ENCODE measurements around the gene GRAMD4.

GRAMD4 gene

DNA sequence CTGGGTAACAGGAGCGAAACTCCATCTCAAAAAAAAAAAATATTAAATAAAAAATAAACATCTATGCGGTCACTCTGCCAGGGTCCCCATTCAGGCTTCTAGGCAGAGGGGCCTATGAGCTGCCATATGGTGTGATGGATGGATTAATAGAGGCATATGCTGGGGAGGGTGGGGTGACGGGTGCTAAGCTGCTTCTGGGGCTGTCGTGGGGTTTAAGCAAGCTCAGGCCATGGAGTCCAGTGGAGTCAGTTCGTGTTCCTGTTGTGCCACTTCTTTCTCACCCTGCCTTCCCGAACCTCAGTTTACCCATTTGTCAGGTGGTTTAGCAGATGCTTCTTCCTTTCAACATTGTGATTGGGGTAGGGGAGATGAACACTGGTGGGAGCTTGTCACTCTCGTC, 9.0 kb upstream of the GRAMD4 start:
- no peak for FAIRE-seq
- no peak for DNase-seq (ENCODE audit: insufficient read length, low spot score)

DNA sequence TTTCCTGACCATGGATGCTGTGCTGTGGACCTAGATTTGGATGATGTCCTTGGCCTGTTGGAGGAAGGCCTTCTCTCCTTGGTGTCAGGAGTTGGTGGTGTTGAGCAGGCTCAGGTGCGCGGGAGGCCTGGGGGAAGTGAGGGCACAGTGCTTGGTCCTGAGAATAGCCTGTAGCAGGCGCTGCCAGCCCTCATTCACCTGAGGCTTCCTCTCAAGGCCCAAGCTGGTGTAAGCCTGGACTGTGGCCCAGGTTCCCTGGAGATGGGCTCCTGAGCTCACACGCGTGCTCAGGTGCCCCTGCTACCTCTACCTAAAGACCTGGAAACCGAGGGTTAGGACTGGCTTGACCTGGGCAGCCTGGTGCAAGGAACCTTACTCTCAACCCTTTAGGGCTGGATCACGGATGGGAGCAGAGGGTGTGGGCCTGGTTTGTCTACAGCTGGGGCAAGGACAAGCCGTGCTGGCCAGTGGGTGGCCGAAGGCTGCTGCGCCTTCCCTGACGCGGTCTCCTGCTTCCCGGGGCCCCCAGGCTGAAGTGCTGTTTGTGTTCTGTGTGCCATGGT, 7.8 kb upstream of the GRAMD4 start:
- FAIRE-seq: no peak
- no peak for TF ChIP-seq CTCF (IDR thresholded peaks at IDR 0.05; ENCODE audit: insufficient read depth, missing control alignments)
- no peak for DNase-seq (ENCODE audit: insufficient read length, low spot score)

More for the DNA sequence above, 9.0 kb upstream of the GRAMD4 start:
- no peak for TF ChIP-seq CTCF (IDR thresholded peaks at IDR 0.05; ENCODE audit: insufficient read depth, missing control alignments)

DNA sequence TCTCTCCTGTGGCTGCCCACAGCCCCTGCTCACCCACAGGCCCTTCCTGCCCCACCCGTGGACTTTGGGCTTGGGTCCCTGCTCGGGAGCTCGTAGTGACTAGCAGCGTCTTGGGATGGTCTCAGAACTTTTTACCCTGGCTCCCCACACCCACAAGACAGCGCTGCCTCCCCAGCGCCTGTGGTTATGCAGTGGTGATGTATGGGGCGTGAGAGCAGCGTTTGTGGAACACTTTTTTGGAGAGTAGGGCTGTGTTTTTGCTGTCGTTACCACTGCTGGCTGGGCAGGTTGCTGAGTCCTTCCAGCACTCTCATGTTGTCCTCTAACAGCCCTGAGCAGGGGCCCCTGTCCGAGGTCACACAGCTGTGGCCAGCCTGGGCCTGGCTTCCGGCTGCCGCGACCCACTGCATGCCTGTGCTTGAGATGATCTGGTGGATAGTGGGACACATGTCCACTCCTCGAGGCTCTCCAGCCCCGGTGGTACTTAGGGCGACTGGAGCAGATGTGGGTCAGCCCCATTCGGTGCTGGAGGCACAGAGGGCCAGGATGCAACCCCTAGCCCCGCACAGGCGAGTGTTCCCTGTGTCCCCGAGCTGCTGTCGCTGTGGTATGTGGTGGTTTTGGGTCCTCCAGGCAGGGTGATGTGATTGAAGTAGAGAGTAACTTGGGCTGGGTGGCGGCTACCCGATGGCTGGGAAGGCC, 7.1 kb upstream of the GRAMD4 start:
- DNase-seq (ENCODE audit: insufficient read length, low spot score): no peak
- FAIRE-seq: no peak
- no peak for TF ChIP-seq CTCF (IDR thresholded peaks at IDR 0.05; ENCODE audit: insufficient read depth, missing control alignments)

DNA sequence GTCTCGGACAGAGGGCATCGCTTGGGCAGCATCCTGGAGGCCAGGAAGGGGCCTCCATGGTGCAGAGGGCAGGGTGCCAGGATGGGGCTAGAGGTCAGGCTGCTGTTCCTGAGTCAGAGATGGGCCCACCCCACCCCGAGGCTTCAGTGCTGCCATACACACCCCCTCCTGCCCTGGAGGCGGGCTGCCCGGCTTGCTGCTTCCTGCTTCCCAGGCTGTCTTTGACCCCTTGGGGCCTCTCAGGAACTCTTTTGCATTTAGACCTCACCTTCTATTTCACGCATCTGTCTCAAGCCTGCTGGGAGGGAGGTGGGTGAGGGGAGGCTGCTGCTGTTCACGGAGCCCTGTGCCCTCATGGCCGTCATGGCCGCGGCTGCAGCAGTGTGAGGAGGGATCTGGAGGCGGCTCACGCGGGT, 6.6 kb upstream of the GRAMD4 start:
- TF ChIP-seq CTCF (IDR thresholded peaks at IDR 0.05; ENCODE audit: insufficient read depth, missing control alignments): no peak
- FAIRE-seq: no peak
- DNase-seq (ENCODE audit: insufficient read length, low spot score): no peak

GRCh38 chr22:46614025-46614931, 5.9 kb upstream of the GRAMD4 start:
- FAIRE-seq (no peak), DNase-seq (ENCODE audit: insufficient read length, low spot score) (no peak)
- no peak for TF ChIP-seq CTCF (IDR thresholded peaks at IDR 0.05; ENCODE audit: insufficient read depth, missing control alignments)

DNA sequence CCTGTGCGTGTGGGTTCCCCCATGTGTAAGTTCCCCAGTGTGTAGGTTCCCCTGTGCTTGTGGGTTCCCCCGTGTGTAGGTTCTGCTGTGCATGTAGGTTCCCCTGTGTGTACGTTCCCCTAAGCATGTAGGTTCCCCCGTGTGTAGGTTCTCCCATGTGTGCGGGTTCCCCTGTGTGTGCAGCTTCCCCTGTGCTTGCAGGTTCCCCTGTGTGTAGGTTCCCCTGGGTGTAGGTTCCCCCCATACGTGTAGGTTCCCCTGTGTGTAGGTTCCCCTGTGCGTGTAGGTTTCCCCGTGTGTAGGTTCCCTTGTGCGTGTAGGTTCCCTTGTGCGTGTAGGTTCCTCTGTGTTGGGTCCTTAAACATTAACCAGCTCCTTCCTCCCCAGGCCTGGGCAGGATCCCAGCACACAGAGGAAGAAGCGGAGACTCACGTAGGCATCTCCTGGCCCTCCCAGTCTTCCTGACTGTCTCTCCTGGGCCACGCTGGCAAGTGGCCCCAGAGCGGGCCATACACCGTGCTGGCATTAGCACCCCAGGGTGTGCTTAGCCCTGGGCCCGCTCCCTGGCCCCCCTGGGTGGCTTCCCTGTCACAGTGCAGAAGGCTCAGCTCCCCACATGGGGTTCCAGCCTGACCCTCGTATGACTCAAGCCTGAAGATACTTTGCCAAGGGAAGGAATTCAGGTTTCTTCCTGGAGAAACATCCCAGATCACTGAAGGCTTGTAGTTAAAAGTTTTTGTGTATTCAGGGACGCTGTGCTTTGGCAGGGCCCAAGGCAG, 2.8 kb upstream of the GRAMD4 start:
- DNase-seq (ENCODE audit: insufficient read length, low spot score) (no peak), FAIRE-seq (no peak)
- TF ChIP-seq CTCF (IDR thresholded peaks at IDR 0.05; ENCODE audit: insufficient read depth, missing control alignments): no peak
